Measurements from ENCODE around the gene CAST. TPM values are rescaled to one million over a fixed set of nuclear protein-coding genes. Genes with fewer than 3 reads are reported as not detected.

Gene CAST
- polyA plus RNA-seq, 1 donor: 192 TPM

- no peak for DNase-seq
Measured at GRCh38 chr5:96626956-96627355, 35.2 kb upstream of the CAST start.

GRCh38 chr5:96627792-96628398 lies 34.3 kb upstream of the CAST start:
- Histone ChIP-seq H3K9me3 (ENCODE audit: control insufficient read depth, low read depth, low read length) (no peaks in the 10 kb centered on the region), H3K4me1 (ENCODE audit: control insufficient read depth, insufficient read depth, low read length) (peaks cover 4% of the 10 kb centered on the region), H3K27me3 (ENCODE audit: control insufficient read depth, insufficient read depth, low read length) (no peaks in the 10 kb centered on the region), H3K4me3 (ENCODE audit: low read length) (peak overlapping the region; percentile 2), H3K36me3 (ENCODE audit: control insufficient read depth, insufficient read depth, low read length) (no peaks in the 10 kb centered on the region), H3K27ac (ENCODE audit: low read length) (peak overlapping the region; percentile 43)
- peak in 1 of 2 donors; percentile 74 for DNase-seq
- 50% methylated on average over 1 of the region's 2 CpGs for WGBS (ENCODE audit: insufficient coverage, low lambda C conversion rate)

More at GRCh38 chr5:96626956-96627355, 35.2 kb upstream of the CAST start:
- no peaks in the 10 kb centered on the region for H3K9me3 ChIP-seq (ENCODE audit: control insufficient read depth, low read depth, low read length)
- H3K36me3 ChIP-seq (ENCODE audit: control insufficient read depth, insufficient read depth, low read length): no peaks in the 10 kb centered on the region
- 100% methylated on average over 1 of the region's 2 CpGs for WGBS (ENCODE audit: insufficient coverage, low lambda C conversion rate)
- peaks cover 4% of the 10 kb centered on the region for H3K4me1 ChIP-seq (ENCODE audit: control insufficient read depth, insufficient read depth, low read length)
- H3K27ac ChIP-seq (ENCODE audit: low read length): peak overlapping the region; percentile 43
- H3K27me3 ChIP-seq (ENCODE audit: control insufficient read depth, insufficient read depth, low read length): no peaks in the 10 kb centered on the region
- H3K4me3 ChIP-seq (ENCODE audit: low read length): no peak overlapping the region

- no CpG with 5 or more reads among the region's 3 CpGs for WGBS (ENCODE audit: insufficient coverage, low lambda C conversion rate)
- no peak for DNase-seq
- H3K27me3 ChIP-seq (ENCODE audit: control insufficient read depth, insufficient read depth, low read length): no peaks in the 10 kb centered on the region
Measured at GRCh38 chr5:96628406-96628805, 33.8 kb upstream of the CAST start.

GRCh38 chr5:96629774-96630173 lies 32.4 kb upstream of the CAST start:
- H3K4me3 ChIP-seq (ENCODE audit: low read length): no peak overlapping the region
- H3K4me1 ChIP-seq (ENCODE audit: control insufficient read depth, insufficient read depth, low read length): peaks cover 4% of the 10 kb centered on the region
- H3K36me3 ChIP-seq (ENCODE audit: control insufficient read depth, insufficient read depth, low read length): no peaks in the 10 kb centered on the region
- no peaks in the 10 kb centered on the region for H3K9me3 ChIP-seq (ENCODE audit: control insufficient read depth, low read depth, low read length)
- DNase-seq: no peak
- no CpG with 5 or more reads among the region's 2 CpGs for WGBS (ENCODE audit: insufficient coverage, low lambda C conversion rate)
- no peak overlapping the region for H3K27ac ChIP-seq (ENCODE audit: low read length)
- no peaks in the 10 kb centered on the region for H3K27me3 ChIP-seq (ENCODE audit: control insufficient read depth, insufficient read depth, low read length)

More at GRCh38 chr5:96628406-96628805, 33.8 kb upstream of the CAST start:
- Histone ChIP-seq H3K36me3 (ENCODE audit: control insufficient read depth, insufficient read depth, low read length) (no peaks in the 10 kb centered on the region), H3K27ac (ENCODE audit: low read length) (no peak overlapping the region), H3K9me3 (ENCODE audit: control insufficient read depth, low read depth, low read length) (no peaks in the 10 kb centered on the region), H3K4me1 (ENCODE audit: control insufficient read depth, insufficient read depth, low read length) (peaks cover 4% of the 10 kb centered on the region), H3K4me3 (ENCODE audit: low read length) (no peak overlapping the region)

- WGBS (ENCODE audit: insufficient coverage, low lambda C conversion rate): 100% methylated on average over 1 of the region's 4 CpGs
- Histone ChIP-seq H3K27me3 (ENCODE audit: control insufficient read depth, insufficient read depth, low read length) (no peaks in the 10 kb centered on the region), H3K27ac (ENCODE audit: low read length) (no peak overlapping the region), H3K4me1 (ENCODE audit: control insufficient read depth, insufficient read depth, low read length) (no peaks in the 10 kb centered on the region), H3K9me3 (ENCODE audit: control insufficient read depth, low read depth, low read length) (no peaks in the 10 kb centered on the region), H3K36me3 (ENCODE audit: control insufficient read depth, insufficient read depth, low read length) (no peaks in the 10 kb centered on the region), H3K4me3 (ENCODE audit: low read length) (no peak overlapping the region)
- DNase-seq: no peak
Measured at GRCh38 chr5:96633820-96634219, 28.4 kb upstream of the CAST start.

- H3K4me3 ChIP-seq (ENCODE audit: low read length): no peak overlapping the region
- 86% methylated on average over 1 of the region's 1 CpG for WGBS (ENCODE audit: insufficient coverage, low lambda C conversion rate)
Measured at GRCh38 chr5:96634881-96635280, 27.3 kb upstream of the CAST start.

GRCh38 chr5:96636046-96636445 lies 26.1 kb upstream of the CAST start:
- Histone ChIP-seq H3K4me3 (ENCODE audit: low read length) (no peak overlapping the region), H3K36me3 (ENCODE audit: control insufficient read depth, insufficient read depth, low read length) (no peaks in the 10 kb centered on the region), H3K4me1 (ENCODE audit: control insufficient read depth, insufficient read depth, low read length) (peaks cover 5% of the 10 kb centered on the region), H3K9me3 (ENCODE audit: control insufficient read depth, low read depth, low read length) (no peaks in the 10 kb centered on the region), H3K27me3 (ENCODE audit: control insufficient read depth, insufficient read depth, low read length) (no peaks in the 10 kb centered on the region), H3K27ac (ENCODE audit: low read length) (no peak overlapping the region)
- DNase-seq: no peak
- WGBS (ENCODE audit: insufficient coverage, low lambda C conversion rate): no CpG with 5 or more reads among the region's 1 CpG

More at GRCh38 chr5:96634881-96635280, 27.3 kb upstream of the CAST start:
- no peak for DNase-seq
- Histone ChIP-seq H3K4me1 (ENCODE audit: control insufficient read depth, insufficient read depth, low read length) (no peaks in the 10 kb centered on the region), H3K36me3 (ENCODE audit: control insufficient read depth, insufficient read depth, low read length) (no peaks in the 10 kb centered on the region), H3K9me3 (ENCODE audit: control insufficient read depth, low read depth, low read length) (no peaks in the 10 kb centered on the region), H3K27me3 (ENCODE audit: control insufficient read depth, insufficient read depth, low read length) (no peaks in the 10 kb centered on the region), H3K27ac (ENCODE audit: low read length) (no peak overlapping the region)

- DNase-seq: no peak
- Histone ChIP-seq H3K4me1 (ENCODE audit: control insufficient read depth, insufficient read depth, low read length) (peaks cover 5% of the 10 kb centered on the region), H3K36me3 (ENCODE audit: control insufficient read depth, insufficient read depth, low read length) (no peaks in the 10 kb centered on the region), H3K27me3 (ENCODE audit: control insufficient read depth, insufficient read depth, low read length) (no peaks in the 10 kb centered on the region), H3K27ac (ENCODE audit: low read length) (no peak overlapping the region), H3K9me3 (ENCODE audit: control insufficient read depth, low read depth, low read length) (no peaks in the 10 kb centered on the region), H3K4me3 (ENCODE audit: low read length) (no peak overlapping the region)
- 100% methylated on average over 1 of the region's 4 CpGs for WGBS (ENCODE audit: insufficient coverage, low lambda C conversion rate)
Measured at GRCh38 chr5:96636594-96636993, 25.6 kb upstream of the CAST start.

- 86% methylated on average over 1 of the region's 1 CpG for WGBS (ENCODE audit: insufficient coverage, low lambda C conversion rate)
- Histone ChIP-seq H3K4me1 (ENCODE audit: control insufficient read depth, insufficient read depth, low read length) (peaks cover 6% of the 10 kb centered on the region), H3K36me3 (ENCODE audit: control insufficient read depth, insufficient read depth, low read length) (no peaks in the 10 kb centered on the region), H3K9me3 (ENCODE audit: control insufficient read depth, low read depth, low read length) (no peaks in the 10 kb centered on the region), H3K27ac (ENCODE audit: low read length) (no peak overlapping the region), H3K27me3 (ENCODE audit: control insufficient read depth, insufficient read depth, low read length) (no peaks in the 10 kb centered on the region), H3K4me3 (ENCODE audit: low read length) (no peak overlapping the region)
- DNase-seq: no peak
Measured at GRCh38 chr5:96637196-96637595, 25.0 kb upstream of the CAST start.

GRCh38 chr5:96638561-96638960 lies 23.6 kb upstream of the CAST start:
- no peaks in the 10 kb centered on the region for H3K27me3 ChIP-seq (ENCODE audit: control insufficient read depth, insufficient read depth, low read length)
- H3K4me3 ChIP-seq (ENCODE audit: low read length): no peak overlapping the region
- no peaks in the 10 kb centered on the region for H3K36me3 ChIP-seq (ENCODE audit: control insufficient read depth, insufficient read depth, low read length)
- H3K27ac ChIP-seq (ENCODE audit: low read length): no peak overlapping the region
- H3K9me3 ChIP-seq (ENCODE audit: control insufficient read depth, low read depth, low read length): no peaks in the 10 kb centered on the region
- WGBS (ENCODE audit: insufficient coverage, low lambda C conversion rate): 100% methylated on average over 1 of the region's 3 CpGs
- H3K4me1 ChIP-seq (ENCODE audit: control insufficient read depth, insufficient read depth, low read length): peaks cover 14% of the 10 kb centered on the region
- DNase-seq: no peak

- H3K4me1 ChIP-seq (ENCODE audit: control insufficient read depth, insufficient read depth, low read length): peaks cover 14% of the 10 kb centered on the region
- no peaks in the 10 kb centered on the region for H3K36me3 ChIP-seq (ENCODE audit: control insufficient read depth, insufficient read depth, low read length)
- DNase-seq: no peak
- H3K27ac ChIP-seq (ENCODE audit: low read length): no peak overlapping the region
- H3K27me3 ChIP-seq (ENCODE audit: control insufficient read depth, insufficient read depth, low read length): no peaks in the 10 kb centered on the region
- no CpG with 5 or more reads among the region's 3 CpGs for WGBS (ENCODE audit: insufficient coverage, low lambda C conversion rate)
- no peak overlapping the region for H3K4me3 ChIP-seq (ENCODE audit: low read length)
- H3K9me3 ChIP-seq (ENCODE audit: control insufficient read depth, low read depth, low read length): no peaks in the 10 kb centered on the region
Measured at GRCh38 chr5:96640696-96641095, 21.5 kb upstream of the CAST start.
